Measurements from ENCODE around the gene PSMD5. TPM values are rescaled to one million over a fixed set of nuclear protein-coding genes. Genes with fewer than 3 reads are reported as not detected.

The PSMD5 gene
- total RNA-seq, 1 experiment from 2014 or later, result 64.9 TPM

GRCh38 chr9:120878188-120879130 lies 35.7 kb upstream of the PSMD5 start:
- CTCF ChIA-PET, result no interaction called here
- TF ChIP-seq CTCF (conservative IDR thresholded peaks at IDR 0.05; ENCODE audit: low read depth, low read length), result no peak
- no peak for TF ChIP-seq EZH2 (IDR thresholded peaks at IDR 0.05; ENCODE audit: borderline replicate concordance, low read depth, low read length, poor library complexity, severe bottlenecking)
- BruUV-seq (replicated peaks), result no TSS peak
- POLR2A ChIA-PET (ENCODE audit: low non-redundant PET), result no interaction called here
- intact Hi-C loops (cut with micrococcal nuclease; ENCODE audit: unreplicated experiment), result loop anchor here (5.0 kb wide), 1 partner anchor 59 kb away; no protein-coding TSS in a partner anchor
- no peaks in the 10 kb centered on the region for H3K27me3 ChIP-seq (replicated peaks; ENCODE audit: insufficient read depth, low read depth, low read length, poor library complexity)
- H3K36me3 ChIP-seq (ENCODE audit: insufficient read depth, low read length, poor library complexity, severe bottlenecking), result peaks cover 12% of the 10 kb centered on the region
- H3K27ac ChIP-seq (ENCODE audit: low read depth, low read length, poor library complexity, severe bottlenecking), result peak overlapping the region; percentile 76
- peaks cover 22% of the 10 kb centered on the region for H3K4me1 ChIP-seq (ENCODE audit: insufficient read depth, low read length, poor library complexity, severe bottlenecking)
- DNase-seq (ENCODE audit: low spot score), result no peak
- peak overlapping the region; percentile 96 for H3K4me3 ChIP-seq (ENCODE audit: low read depth, low read length, poor library complexity, severe bottlenecking)
- H3K9me3 ChIP-seq (ENCODE audit: low read depth, low read length, poor library complexity, severe bottlenecking), result no peaks in the 10 kb centered on the region

GRCh38 chr9:120877276-120878034 lies 34.7 kb upstream of the PSMD5 start:
- Histone ChIP-seq H3K4me1 (ENCODE audit: insufficient read depth, low read length, poor library complexity, severe bottlenecking) (peaks cover 22% of the 10 kb centered on the region), H3K27ac (ENCODE audit: low read depth, low read length, poor library complexity, severe bottlenecking) (peak overlapping the region; percentile 76), H3K36me3 (ENCODE audit: insufficient read depth, low read length, poor library complexity, severe bottlenecking) (peaks cover 18% of the 10 kb centered on the region), H3K4me3 (ENCODE audit: low read depth, low read length, poor library complexity, severe bottlenecking) (peak overlapping the region; percentile 96), H3K9me3 (ENCODE audit: low read depth, low read length, poor library complexity, severe bottlenecking) (no peaks in the 10 kb centered on the region), H3K27me3 (replicated peaks; ENCODE audit: insufficient read depth, low read depth, low read length, poor library complexity) (no peaks in the 10 kb centered on the region)
- POLR2A ChIA-PET (ENCODE audit: low non-redundant PET), result no interaction called here
- CTCF ChIA-PET, result no interaction called here
- DNase-seq (ENCODE audit: low spot score), result peak; percentile 83
- intact Hi-C loops (cut with micrococcal nuclease; ENCODE audit: unreplicated experiment), result loop anchor here (5.0 kb wide), 1 partner anchor 60 kb away; no protein-coding TSS in a partner anchor
- no TSS peak for BruUV-seq (replicated peaks)
- TF ChIP-seq CTCF (conservative IDR thresholded peaks at IDR 0.05; ENCODE audit: low read depth, low read length) (no peak), EZH2 (IDR thresholded peaks at IDR 0.05; ENCODE audit: borderline replicate concordance, low read depth, low read length, poor library complexity, severe bottlenecking) (no peak)

GRCh38 chr9:120876842-120877240 lies 34.1 kb upstream of the PSMD5 start, which contains the start of gene PHF19:
Gene PHF19 (minus strand): TSS chr9:120877188. CDS start chr9:120874741, 2,447 bp downstream.
- no peak for TF ChIP-seq EZH2 (IDR thresholded peaks at IDR 0.05; ENCODE audit: borderline replicate concordance, low read depth, low read length, poor library complexity, severe bottlenecking)
- no peak for TF ChIP-seq CTCF (conservative IDR thresholded peaks at IDR 0.05; ENCODE audit: low read depth, low read length)
- peak; percentile 58 for DNase-seq (ENCODE audit: low spot score)
- no TSS peak for BruUV-seq (replicated peaks)
- no peaks in the 10 kb centered on the region for H3K27me3 ChIP-seq (replicated peaks; ENCODE audit: insufficient read depth, low read depth, low read length, poor library complexity)
- intact Hi-C loops (cut with micrococcal nuclease; ENCODE audit: unreplicated experiment), result loop anchor here (5.0 kb wide), 1 partner anchor 60 kb away; no protein-coding TSS in a partner anchor
- H3K4me1 ChIP-seq (ENCODE audit: insufficient read depth, low read length, poor library complexity, severe bottlenecking), result peaks cover 22% of the 10 kb centered on the region
- peak within 1 kb of the TSS; percentile 86 for H3K27ac ChIP-seq (ENCODE audit: low read depth, low read length, poor library complexity, severe bottlenecking)
- H3K4me3 ChIP-seq (ENCODE audit: low read depth, low read length, poor library complexity, severe bottlenecking), result peak within 1 kb of the TSS; percentile 96
- no peaks in the 10 kb centered on the region for H3K9me3 ChIP-seq (ENCODE audit: low read depth, low read length, poor library complexity, severe bottlenecking)
- H3K36me3 ChIP-seq (ENCODE audit: insufficient read depth, low read length, poor library complexity, severe bottlenecking), result peaks cover 18% of the 10 kb centered on the region
- CTCF ChIA-PET, result no interaction called here
- POLR2A ChIA-PET (ENCODE audit: low non-redundant PET), result no interaction called here

Data from A673 (cell line).